GM19328 (cell line): ENCODE data around the gene PHOX2B.
"Not testable (repeated sequence)": the region's sequence is repeated elsewhere in the genome, so short reads cannot be mapped to it uniquely, and the experiment has no call there.

Experiments
- ATAC-seq: cut with Tn5 transposase; IDR thresholded peaks from one replicate; pipeline ENCODE4 v1.9.1; 2021; ENCODE audit warnings: mild to moderate bottlenecking, moderate library complexity; ENCODE audit not compliant: unreplicated experiment

PHOX2B gene

GRCh38 chr4:41714364-41715000, 34.0 kb downstream of the PHOX2B start:
- ATAC-seq, result no peak

- no peak for ATAC-seq
These were observed 34.8 kb downstream of the PHOX2B start for GRCh38 chr4:41713768-41714167.

- no peak for ATAC-seq
These were observed 36.1 kb downstream of the PHOX2B start for GRCh38 chr4:41712425-41712824.

- ATAC-seq, result not testable (repeated sequence)
These were observed 36.9 kb downstream of the PHOX2B start for GRCh38 chr4:41711654-41712053.

- ATAC-seq, result no peak
These were observed 38.6 kb downstream of the PHOX2B start for GRCh38 chr4:41709844-41710481.

GRCh38 chr4:41703785-41704184, 44.7 kb downstream of the PHOX2B start:
- ATAC-seq, result no peak

GRCh38 chr4:41702770-41703169, 45.8 kb downstream of the PHOX2B start:
- no peak for ATAC-seq

- no peak for ATAC-seq
These were observed 46.5 kb downstream of the PHOX2B start for GRCh38 chr4:41701983-41702382.

GRCh38 chr4:41696763-41697162, 51.8 kb downstream of the PHOX2B start:
- ATAC-seq, result no peak

GRCh38 chr4:41696131-41696530, 52.4 kb downstream of the PHOX2B start:
- no peak for ATAC-seq
